Measurements from ENCODE around the gene ARHGAP22. TPM values are rescaled to one million over a fixed set of nuclear protein-coding genes. Genes with fewer than 3 reads are reported as not detected.

Gene ARHGAP22
- 45.6 and 50.1 TPM in 2 replicates for total RNA-seq

- DNase-seq (ENCODE audit: insufficient read length, low spot score, missing footprints), result peak; percentile 97
- Histone ChIP-seq H4K20me1 (ENCODE audit: insufficient read depth, low read length) (peaks cover 8% of the 10 kb centered on the region), H2AFZ (ENCODE audit: low read length) (peak within 1 kb of the TSS; percentile 80), H3K79me2 (ENCODE audit: insufficient read depth, low read length) (peaks cover 72% of the 10 kb centered on the region), H3K36me3 (ENCODE audit: insufficient read depth, low read length) (no peaks in the 10 kb centered on the region), H3K27me3 (ENCODE audit: insufficient read depth, low read length) (no peaks in the 10 kb centered on the region), H3K4me1 (ENCODE audit: insufficient read depth, low read length) (peaks cover 72% of the 10 kb centered on the region), H3K9me3 (ENCODE audit: low read depth, low read length) (no peaks in the 10 kb centered on the region), H3K4me3 (ENCODE audit: insufficient read depth, low read length) (peak within 1 kb of the TSS; percentile 89), H3K27ac (ENCODE audit: low read depth, low read length) (peak within 1 kb of the TSS; percentile 88), H3K4me2 (ENCODE audit: insufficient read depth, low read length) (peak within 1 kb of the TSS; percentile 83)
- TF ChIP-seq, protein P1, sequence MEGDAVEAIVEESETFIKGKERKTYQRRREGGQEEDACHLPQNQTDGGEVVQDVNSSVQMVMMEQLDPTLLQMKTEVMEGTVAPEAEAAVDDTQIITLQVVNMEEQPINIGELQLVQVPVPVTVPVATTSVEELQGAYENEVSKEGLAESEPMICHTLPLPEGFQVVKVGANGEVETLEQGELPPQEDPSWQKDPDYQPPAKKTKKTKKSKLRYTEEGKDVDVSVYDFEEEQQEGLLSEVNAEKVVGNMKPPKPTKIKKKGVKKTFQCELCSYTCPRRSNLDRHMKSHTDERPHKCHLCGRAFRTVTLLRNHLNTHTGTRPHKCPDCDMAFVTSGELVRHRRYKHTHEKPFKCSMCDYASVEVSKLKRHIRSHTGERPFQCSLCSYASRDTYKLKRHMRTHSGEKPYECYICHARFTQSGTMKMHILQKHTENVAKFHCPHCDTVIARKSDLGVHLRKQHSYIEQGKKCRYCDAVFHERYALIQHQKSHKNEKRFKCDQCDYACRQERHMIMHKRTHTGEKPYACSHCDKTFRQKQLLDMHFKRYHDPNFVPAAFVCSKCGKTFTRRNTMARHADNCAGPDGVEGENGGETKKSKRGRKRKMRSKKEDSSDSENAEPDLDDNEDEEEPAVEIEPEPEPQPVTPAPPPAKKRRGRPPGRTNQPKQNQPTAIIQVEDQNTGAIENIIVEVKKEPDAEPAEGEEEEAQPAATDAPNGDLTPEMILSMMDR (IDR thresholded peaks at IDR 0.05; ENCODE audit: extremely low read depth, low read depth, low read length), result no peak
These were observed at the start of gene ARHGAP22 for GRCh38 chr10:48604991-48605508. TSS of gene ARHGAP22 (minus strand) at chr10:48605073. CDS start at chr10:48604796, 277 bp downstream.

DNA sequence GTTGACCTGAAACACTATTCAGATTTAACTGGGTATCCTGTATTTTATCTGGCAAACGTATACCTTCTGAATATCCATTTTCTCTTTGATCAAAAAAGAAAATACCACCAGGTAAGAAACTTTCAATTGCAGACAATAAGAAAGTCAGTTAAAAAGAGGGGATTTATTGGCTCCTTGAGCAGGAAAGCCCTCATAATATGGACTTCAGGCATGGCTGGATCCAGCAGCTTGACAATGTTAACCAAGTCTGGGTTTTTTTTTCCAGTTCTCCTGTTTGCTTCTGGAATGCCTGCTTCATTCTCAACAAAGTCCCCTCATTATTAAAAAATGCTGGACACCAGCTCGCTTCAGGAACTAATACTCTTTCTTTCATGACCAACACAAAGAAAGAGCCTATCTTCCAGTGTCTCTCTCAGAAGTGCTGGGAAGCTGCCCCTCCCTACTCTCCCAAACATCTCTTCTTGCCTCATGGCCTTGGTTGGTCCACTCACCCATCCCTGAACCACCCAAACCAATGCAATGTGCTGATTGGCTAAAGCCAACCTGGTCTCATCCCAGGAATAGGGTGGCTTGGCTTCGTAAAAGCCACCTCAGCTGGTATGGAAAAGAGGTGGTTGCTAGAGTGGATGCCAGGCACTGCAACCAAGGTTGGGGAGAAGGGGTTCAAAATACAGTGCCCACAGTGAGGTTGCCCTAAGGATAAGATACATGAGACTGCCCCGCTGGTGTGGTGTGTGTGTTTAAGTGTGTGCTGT, 49.2 kb upstream of the ARHGAP22 start:
- no peak overlapping the region for H2AFZ ChIP-seq (ENCODE audit: low read length)
- H3K27me3 ChIP-seq (ENCODE audit: insufficient read depth, low read length), result no peaks in the 10 kb centered on the region
- peaks cover 20% of the 10 kb centered on the region for H3K4me1 ChIP-seq (ENCODE audit: insufficient read depth, low read length)
- H3K9me3 ChIP-seq (ENCODE audit: low read depth, low read length), result no peaks in the 10 kb centered on the region
- peak overlapping the region; percentile 95 for H3K4me2 ChIP-seq (ENCODE audit: insufficient read depth, low read length)
- H3K79me2 ChIP-seq (ENCODE audit: insufficient read depth, low read length), result peaks cover 51% of the 10 kb centered on the region
- H4K20me1 ChIP-seq (ENCODE audit: insufficient read depth, low read length), result no peaks in the 10 kb centered on the region
- peak overlapping the region; percentile 45 for H3K4me3 ChIP-seq (ENCODE audit: insufficient read depth, low read length)
- DNase-seq (ENCODE audit: insufficient read length, low spot score, missing footprints), result peak; percentile 52
- H3K27ac ChIP-seq (ENCODE audit: low read depth, low read length), result peak overlapping the region; percentile 15
- H3K36me3 ChIP-seq (ENCODE audit: insufficient read depth, low read length), result peaks cover 5% of the 10 kb centered on the region
- TF ChIP-seq, protein P1 (IDR thresholded peaks at IDR 0.05; ENCODE audit: extremely low read depth, low read depth, low read length), result no peak

DNA sequence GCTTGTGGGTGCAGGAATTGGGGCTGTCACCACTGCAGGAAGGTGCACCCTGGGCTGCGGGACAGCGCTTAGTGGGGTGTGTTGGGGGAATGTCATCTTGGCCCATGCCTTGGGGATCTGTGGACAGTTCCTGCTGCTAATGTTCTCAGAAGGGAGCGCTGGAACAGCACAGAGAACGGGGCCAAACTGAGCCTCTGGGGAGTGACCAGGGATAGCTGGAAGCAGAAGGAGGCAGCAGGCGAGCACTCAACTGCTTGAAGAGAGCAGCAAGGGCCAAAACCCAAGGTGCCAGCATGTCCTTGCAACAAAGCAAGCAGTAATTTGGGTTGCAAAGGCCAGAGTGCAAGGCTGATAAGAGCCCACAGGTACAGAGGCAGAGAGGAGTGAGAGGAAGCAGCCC, 48.5 kb upstream of the ARHGAP22 start:
- H3K27me3 ChIP-seq (ENCODE audit: insufficient read depth, low read length), result no peaks in the 10 kb centered on the region

DNA sequence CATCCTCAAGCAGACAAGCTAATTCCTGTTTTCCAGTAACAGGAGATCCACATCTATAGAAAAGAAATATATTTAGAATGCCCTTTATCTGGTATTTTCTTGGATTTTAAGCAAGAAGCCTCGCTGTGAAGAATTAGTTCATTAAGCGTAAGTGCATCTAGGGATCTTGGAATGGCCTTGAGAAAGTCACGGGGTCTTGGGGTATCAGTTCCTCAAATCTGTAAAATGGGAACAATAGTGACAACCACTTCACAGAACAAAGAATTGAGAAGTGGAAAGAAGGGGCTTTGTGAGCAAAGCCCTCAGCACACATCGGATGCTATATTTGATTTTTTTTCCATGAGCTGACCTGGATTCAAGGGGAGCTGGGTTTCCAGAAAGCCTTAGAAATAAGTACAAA, 47.5 kb upstream of the ARHGAP22 start:
- H4K20me1 ChIP-seq (ENCODE audit: insufficient read depth, low read length), result no peaks in the 10 kb centered on the region
- H3K4me1 ChIP-seq (ENCODE audit: insufficient read depth, low read length), result peaks cover 20% of the 10 kb centered on the region
- H3K4me2 ChIP-seq (ENCODE audit: insufficient read depth, low read length), result no peak overlapping the region
- no peaks in the 10 kb centered on the region for H3K27me3 ChIP-seq (ENCODE audit: insufficient read depth, low read length)
- DNase-seq (ENCODE audit: insufficient read length, low spot score, missing footprints), result no peak
- H3K79me2 ChIP-seq (ENCODE audit: insufficient read depth, low read length), result peaks cover 69% of the 10 kb centered on the region
- H2AFZ ChIP-seq (ENCODE audit: low read length), result no peak overlapping the region
- TF ChIP-seq, protein P1 (IDR thresholded peaks at IDR 0.05; ENCODE audit: extremely low read depth, low read depth, low read length), result no peak
- H3K9me3 ChIP-seq (ENCODE audit: low read depth, low read length), result no peaks in the 10 kb centered on the region
- H3K4me3 ChIP-seq (ENCODE audit: insufficient read depth, low read length), result no peak overlapping the region
- H3K36me3 ChIP-seq (ENCODE audit: insufficient read depth, low read length), result peaks cover 13% of the 10 kb centered on the region
- H3K27ac ChIP-seq (ENCODE audit: low read depth, low read length), result no peak overlapping the region

More for the DNA sequence above, 48.5 kb upstream of the ARHGAP22 start:
- H4K20me1 ChIP-seq (ENCODE audit: insufficient read depth, low read length), result no peaks in the 10 kb centered on the region
- H3K27ac ChIP-seq (ENCODE audit: low read depth, low read length), result no peak overlapping the region
- no peaks in the 10 kb centered on the region for H3K9me3 ChIP-seq (ENCODE audit: low read depth, low read length)
- DNase-seq (ENCODE audit: insufficient read length, low spot score, missing footprints), result no peak
- no peak overlapping the region for H3K4me3 ChIP-seq (ENCODE audit: insufficient read depth, low read length)
- peaks cover 59% of the 10 kb centered on the region for H3K79me2 ChIP-seq (ENCODE audit: insufficient read depth, low read length)
- H3K4me1 ChIP-seq (ENCODE audit: insufficient read depth, low read length), result peaks cover 20% of the 10 kb centered on the region
- H3K4me2 ChIP-seq (ENCODE audit: insufficient read depth, low read length), result no peak overlapping the region
- no peak overlapping the region for H2AFZ ChIP-seq (ENCODE audit: low read length)
- TF ChIP-seq, protein P1 (IDR thresholded peaks at IDR 0.05; ENCODE audit: extremely low read depth, low read depth, low read length), result no peak
- peaks cover 5% of the 10 kb centered on the region for H3K36me3 ChIP-seq (ENCODE audit: insufficient read depth, low read length)
